Measurements from ENCODE around the gene MINPP1. TPM values are rescaled to one million over a fixed set of nuclear protein-coding genes. Genes with fewer than 3 reads are reported as not detected.

MINPP1 gene
- total RNA-seq, 1 donor from 2014 or later = 64.2 TPM

DNA sequence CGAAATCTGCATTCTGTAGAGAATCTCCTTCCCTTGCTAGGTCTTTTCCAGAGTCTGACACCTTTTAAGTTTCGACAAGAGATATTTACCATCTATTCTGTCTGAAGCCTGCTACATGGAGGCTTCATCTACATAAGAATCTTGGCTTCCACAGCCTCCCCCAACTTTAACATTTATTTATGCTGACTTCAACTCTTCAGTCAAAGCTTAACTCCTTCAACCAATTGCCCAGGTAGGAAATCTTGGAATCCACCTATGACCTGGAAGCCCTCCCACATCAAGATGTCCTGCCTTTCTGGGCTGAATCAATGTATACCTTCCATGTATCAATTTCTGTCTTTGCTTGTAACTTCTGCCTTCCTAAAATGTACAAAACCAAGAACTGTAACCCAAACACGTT lies 54.7 kb downstream of the MINPP1 start:
- H3K9ac ChIP-seq = no peak overlapping the region
- TF ChIP-seq EZH2 (IDR thresholded peaks at IDR 0.05) (no peak), EZH2phosphoT487 (IDR thresholded peaks at IDR 0.05) (no peak), CTCF (IDR thresholded peaks at IDR 0.05) (no peak)
- Mint-ChIP-seq H3K36me3 (peaks cover 2% of the 10 kb centered on the region), H3K9me3 (peaks cover 8% of the 10 kb centered on the region), H3K4me3 (no peak overlapping the region), H3K4me1 (no peaks in the 10 kb centered on the region), H3K27me3 (ENCODE audit: insufficient read depth, low read depth) (no peaks in the 10 kb centered on the region), H3K27ac (no peak overlapping the region)
- no peak overlapping the region for H3K4me2 ChIP-seq
- no peak overlapping the region for H3K4me3 ChIP-seq
- H2AFZ ChIP-seq (replicated peaks) = no peak overlapping the region
- H3K27me3 ChIP-seq = no peaks in the 10 kb centered on the region
- no peaks in the 10 kb centered on the region for H4K20me1 ChIP-seq (ENCODE audit: low read depth)
- no peaks in the 10 kb centered on the region for H3K4me1 ChIP-seq
- no peaks in the 10 kb centered on the region for H3K36me3 ChIP-seq
- H3F3A ChIP-seq (ENCODE audit: low read depth) = no peaks in the 10 kb centered on the region
- no peak for DNase-seq (ENCODE audit: low spot score)
- H3K27ac ChIP-seq = no peak overlapping the region
- no peaks in the 10 kb centered on the region for H3K9me3 ChIP-seq (ENCODE audit: low read depth)
- H3K79me2 ChIP-seq (ENCODE audit: low read depth) = no peaks in the 10 kb centered on the region

DNA sequence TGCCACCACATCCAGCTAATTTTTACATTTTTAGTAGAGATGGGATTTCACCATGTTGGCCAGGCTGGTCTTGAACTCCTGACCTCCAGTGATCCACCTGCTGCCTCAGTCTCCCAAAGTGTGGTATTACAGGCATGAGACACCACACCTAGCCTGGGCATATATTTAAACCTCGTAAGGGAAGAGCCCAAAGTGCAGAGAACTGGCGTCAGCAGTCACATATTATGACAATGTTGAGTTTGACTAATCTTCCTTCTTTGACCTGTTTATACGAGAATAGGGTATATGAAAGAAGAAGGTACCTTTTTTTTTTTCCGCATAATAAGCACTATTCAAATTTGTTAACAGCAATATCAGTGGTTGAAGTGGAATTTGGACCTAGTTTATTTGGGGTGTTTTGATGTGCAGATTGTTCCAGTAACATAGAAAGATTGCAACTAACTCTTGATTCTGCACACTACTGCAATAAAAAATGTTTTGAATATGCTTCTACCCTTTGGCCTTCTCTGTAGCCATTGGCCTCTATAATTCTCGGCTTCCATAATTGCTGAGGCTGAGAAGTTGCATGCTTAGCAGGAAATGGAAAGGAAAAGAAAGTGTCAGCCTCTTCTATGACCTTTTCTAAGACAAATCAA lies 55.9 kb downstream of the MINPP1 start:
- Histone ChIP-seq H3F3A (ENCODE audit: low read depth) (no peaks in the 10 kb centered on the region), H3K79me2 (ENCODE audit: low read depth) (no peaks in the 10 kb centered on the region), H3K27ac (no peak overlapping the region), H3K36me3 (no peaks in the 10 kb centered on the region), H4K20me1 (ENCODE audit: low read depth) (no peaks in the 10 kb centered on the region), H3K4me2 (no peak overlapping the region), H3K4me3 (no peak overlapping the region), H3K9ac (no peak overlapping the region), H3K27me3 (no peaks in the 10 kb centered on the region), H2AFZ (replicated peaks) (no peak overlapping the region), H3K9me3 (ENCODE audit: low read depth) (no peaks in the 10 kb centered on the region), H3K4me1 (no peaks in the 10 kb centered on the region)
- no peaks in the 10 kb centered on the region for H3K4me1 Mint-ChIP-seq
- peaks cover 14% of the 10 kb centered on the region for H3K9me3 Mint-ChIP-seq
- no peaks in the 10 kb centered on the region for H3K36me3 Mint-ChIP-seq
- H3K4me3 Mint-ChIP-seq = no peak overlapping the region
- no peak for DNase-seq (ENCODE audit: low spot score)
- no peak overlapping the region for H3K27ac Mint-ChIP-seq
- TF ChIP-seq EZH2phosphoT487 (IDR thresholded peaks at IDR 0.05) (no peak), CTCF (IDR thresholded peaks at IDR 0.05) (no peak), EZH2 (IDR thresholded peaks at IDR 0.05) (no peak)
- H3K27me3 Mint-ChIP-seq (ENCODE audit: insufficient read depth, low read depth) = no peaks in the 10 kb centered on the region

- H3K4me3 ChIP-seq = no peak overlapping the region
- DNase-seq (ENCODE audit: low spot score) = no peak
- H3K36me3 Mint-ChIP-seq = no peaks in the 10 kb centered on the region
Observed at GRCh38 chr10:87562750-87563149, 58.1 kb downstream of the MINPP1 start.

More at GRCh38 chr10:87562750-87563149, 58.1 kb downstream of the MINPP1 start:
- no peaks in the 10 kb centered on the region for H3K27me3 ChIP-seq
- Mint-ChIP-seq H3K4me3 (no peak overlapping the region), H3K27ac (no peak overlapping the region), H3K4me1 (no peaks in the 10 kb centered on the region), H3K27me3 (ENCODE audit: insufficient read depth, low read depth) (no peaks in the 10 kb centered on the region), H3K9me3 (peaks cover 16% of the 10 kb centered on the region)
- no peak for TF ChIP-seq EZH2phosphoT487 (IDR thresholded peaks at IDR 0.05)
- no peak for TF ChIP-seq CTCF (IDR thresholded peaks at IDR 0.05)
- TF ChIP-seq EZH2 (IDR thresholded peaks at IDR 0.05) = no peak
- H3F3A ChIP-seq (ENCODE audit: low read depth) = no peaks in the 10 kb centered on the region
- no peaks in the 10 kb centered on the region for H3K4me1 ChIP-seq
- H3K79me2 ChIP-seq (ENCODE audit: low read depth) = no peaks in the 10 kb centered on the region
- H3K36me3 ChIP-seq = no peaks in the 10 kb centered on the region
- H3K9ac ChIP-seq = no peak overlapping the region
- no peaks in the 10 kb centered on the region for H4K20me1 ChIP-seq (ENCODE audit: low read depth)
- peak overlapping the region; percentile 42 for H2AFZ ChIP-seq (replicated peaks)
- no peak overlapping the region for H3K27ac ChIP-seq
- H3K9me3 ChIP-seq (ENCODE audit: low read depth) = no peaks in the 10 kb centered on the region
- H3K4me2 ChIP-seq = no peak overlapping the region

Measured in neural progenitor cell (in vitro differentiated cells).